Activated T-helper 2 cell treated with anti-CD3 and anti-CD28 coated beads, Interferon-gamma antibody, Interleukin-2, Interleukin-4, amounts not matched to agents 10 μg/mL and 5 μg/mL and 100 μg/mL, durations not matched to agents 14 hours and 24 hours and 36 hours (primary cell): ENCODE data around the gene PPP2R5E. TPM values are rescaled to one million over a fixed set of nuclear protein-coding genes. Genes with fewer than 3 reads are reported as not detected.

Experiments
- DNase-seq: peaks from one replicate; pipeline ENCODE4 v3.0.0; 2021; ENCODE audit warnings: low spot score
- H3K27ac Mint-ChIP-seq: one replicate; pipeline ENCODE4 v1.8.0; 2021; ENCODE audit warnings: mixed read lengths
- H3K27me3 Mint-ChIP-seq: one replicate; pipeline ENCODE4 v1.8.0; 2021; ENCODE audit warnings: low read depth, mixed read lengths
- H3K36me3 Mint-ChIP-seq: one replicate; pipeline ENCODE4 v1.8.0; 2021; ENCODE audit warnings: low read depth, mixed read lengths
- H3K4me1 Mint-ChIP-seq: one replicate; pipeline ENCODE4 v1.8.0; 2021; ENCODE audit warnings: low read depth, mixed read lengths
- H3K4me3 Mint-ChIP-seq: one replicate; pipeline ENCODE4 v1.8.0; 2021; ENCODE audit warnings: low read depth, mild to moderate bottlenecking, moderate library complexity, mixed read lengths
- H3K9me3 Mint-ChIP-seq: one replicate; pipeline ENCODE4 v1.8.0; 2021; ENCODE audit warnings: mixed read lengths
- intact Hi-C: fragments of 100-400 bp; cut with micrococcal nuclease; formaldehyde crosslinking; loops from one replicate; pipeline ENCODE4 v1.15.1; 2023
- total RNA-seq: library from RNA; stranded (reverse); gene quantifications from 2 replicates; pipeline ENCODE4 v1.2.3, GENCODE V29; 2022

PPP2R5E gene
- total RNA-seq, 1 donor from 2014 or later, result 44.1 TPM

GRCh38 chr14:63435204-63435603, 108.0 kb downstream of the PPP2R5E start:
- Mint-ChIP-seq H3K4me3 (no peak overlapping the region), H3K9me3 (no peaks in the 10 kb centered on the region), H3K4me1 (peaks cover 53% of the 10 kb centered on the region), H3K36me3 (no peaks in the 10 kb centered on the region), H3K27me3 (no peaks in the 10 kb centered on the region), H3K27ac (peak overlapping the region; percentile 51)
- intact Hi-C loops, result no loop called here
- DNase-seq, result no peak

GRCh38 chr14:63432888-63433552, 110.2 kb downstream of the PPP2R5E start:
- H3K9me3 Mint-ChIP-seq, result no peaks in the 10 kb centered on the region
- intact Hi-C loops, result no loop called here
- H3K36me3 Mint-ChIP-seq, result no peaks in the 10 kb centered on the region
- no peaks in the 10 kb centered on the region for H3K27me3 Mint-ChIP-seq
- H3K4me3 Mint-ChIP-seq, result no peak overlapping the region
- no peak for DNase-seq
- no peak overlapping the region for H3K27ac Mint-ChIP-seq
- H3K4me1 Mint-ChIP-seq, result peaks cover 41% of the 10 kb centered on the region

- Mint-ChIP-seq H3K9me3 (no peaks in the 10 kb centered on the region), H3K4me3 (no peak overlapping the region), H3K4me1 (peaks cover 35% of the 10 kb centered on the region), H3K27me3 (no peaks in the 10 kb centered on the region), H3K36me3 (no peaks in the 10 kb centered on the region), H3K27ac (no peak overlapping the region)
- no peak for DNase-seq
- intact Hi-C loops, result no loop called here
Observed at GRCh38 chr14:63432228-63432627, 110.9 kb downstream of the PPP2R5E start.

GRCh38 chr14:63431466-63431865, 111.7 kb downstream of the PPP2R5E start:
- Mint-ChIP-seq H3K4me3 (no peak overlapping the region), H3K36me3 (no peaks in the 10 kb centered on the region), H3K4me1 (peaks cover 30% of the 10 kb centered on the region), H3K27me3 (no peaks in the 10 kb centered on the region), H3K9me3 (no peaks in the 10 kb centered on the region), H3K27ac (no peak overlapping the region)
- DNase-seq, result no peak
- intact Hi-C loops, result no loop called here

GRCh38 chr14:63428486-63428885, 114.7 kb downstream of the PPP2R5E start:
- intact Hi-C loops, result no loop called here
- Mint-ChIP-seq H3K4me3 (no peak overlapping the region), H3K36me3 (no peaks in the 10 kb centered on the region), H3K4me1 (peaks cover 8% of the 10 kb centered on the region), H3K27ac (no peak overlapping the region), H3K27me3 (no peaks in the 10 kb centered on the region), H3K9me3 (no peaks in the 10 kb centered on the region)
- no peak for DNase-seq

- Mint-ChIP-seq H3K9me3 (no peaks in the 10 kb centered on the region), H3K4me3 (no peak overlapping the region), H3K27ac (no peak overlapping the region), H3K4me1 (peaks cover 3% of the 10 kb centered on the region), H3K36me3 (no peaks in the 10 kb centered on the region), H3K27me3 (no peaks in the 10 kb centered on the region)
- no peak for DNase-seq
- intact Hi-C loops, result no loop called here
Observed at GRCh38 chr14:63426838-63427352, 116.3 kb downstream of the PPP2R5E start.

- H3K4me1 Mint-ChIP-seq, result peaks cover 3% of the 10 kb centered on the region
- intact Hi-C loops, result no loop called here
- no peaks in the 10 kb centered on the region for H3K27me3 Mint-ChIP-seq
- H3K9me3 Mint-ChIP-seq, result no peaks in the 10 kb centered on the region
- H3K27ac Mint-ChIP-seq, result no peak overlapping the region
- H3K36me3 Mint-ChIP-seq, result peaks cover 9% of the 10 kb centered on the region
- H3K4me3 Mint-ChIP-seq, result no peak overlapping the region
- no peak for DNase-seq
Observed at GRCh38 chr14:63423889-63424288, 119.3 kb downstream of the PPP2R5E start.

- H3K4me3 Mint-ChIP-seq, result no peak overlapping the region
- H3K27ac Mint-ChIP-seq, result no peak overlapping the region
- no peaks in the 10 kb centered on the region for H3K9me3 Mint-ChIP-seq
- H3K4me1 Mint-ChIP-seq, result peaks cover 3% of the 10 kb centered on the region
- DNase-seq, result no peak
- intact Hi-C loops, result no loop called here
- peaks cover 11% of the 10 kb centered on the region for H3K36me3 Mint-ChIP-seq
- H3K27me3 Mint-ChIP-seq, result no peaks in the 10 kb centered on the region
Observed at GRCh38 chr14:63423381-63423780, 119.8 kb downstream of the PPP2R5E start.

- H3K9me3 Mint-ChIP-seq, result no peaks in the 10 kb centered on the region
- peaks cover 11% of the 10 kb centered on the region for H3K36me3 Mint-ChIP-seq
- H3K4me1 Mint-ChIP-seq, result no peaks in the 10 kb centered on the region
- H3K4me3 Mint-ChIP-seq, result no peak overlapping the region
- intact Hi-C loops, result no loop called here
- H3K27me3 Mint-ChIP-seq, result no peaks in the 10 kb centered on the region
- H3K27ac Mint-ChIP-seq, result no peak overlapping the region
- no peak for DNase-seq
Observed at GRCh38 chr14:63421919-63422318, 121.3 kb downstream of the PPP2R5E start.

- H3K9me3 Mint-ChIP-seq, result no peaks in the 10 kb centered on the region
- no peak overlapping the region for H3K27ac Mint-ChIP-seq
- no peaks in the 10 kb centered on the region for H3K27me3 Mint-ChIP-seq
- H3K4me3 Mint-ChIP-seq, result no peak overlapping the region
- H3K36me3 Mint-ChIP-seq, result peaks cover 11% of the 10 kb centered on the region
- H3K4me1 Mint-ChIP-seq, result no peaks in the 10 kb centered on the region
- DNase-seq, result no peak
- intact Hi-C loops, result no loop called here
Observed at GRCh38 chr14:63421226-63421625, 122.0 kb downstream of the PPP2R5E start.

GRCh38 chr14:63418020-63418419, 125.2 kb downstream of the PPP2R5E start:
- intact Hi-C loops, result no loop called here
- Mint-ChIP-seq H3K4me3 (no peak overlapping the region), H3K36me3 (peaks cover 21% of the 10 kb centered on the region), H3K27me3 (no peaks in the 10 kb centered on the region), H3K9me3 (no peaks in the 10 kb centered on the region), H3K4me1 (peaks cover 2% of the 10 kb centered on the region), H3K27ac (no peak overlapping the region)
- no peak for DNase-seq

- no peaks in the 10 kb centered on the region for H3K27me3 Mint-ChIP-seq
- no peak overlapping the region for H3K27ac Mint-ChIP-seq
- H3K4me1 Mint-ChIP-seq, result peaks cover 2% of the 10 kb centered on the region
- peaks cover 35% of the 10 kb centered on the region for H3K36me3 Mint-ChIP-seq
- intact Hi-C loops, result no loop called here
- no peak for DNase-seq
- no peaks in the 10 kb centered on the region for H3K9me3 Mint-ChIP-seq
- no peak overlapping the region for H3K4me3 Mint-ChIP-seq
Observed at GRCh38 chr14:63413009-63413408, 130.2 kb downstream of the PPP2R5E start.

- peaks cover 11% of the 10 kb centered on the region for H3K4me1 Mint-ChIP-seq
- no peak for DNase-seq
- H3K27ac Mint-ChIP-seq, result no peak overlapping the region
- peaks cover 22% of the 10 kb centered on the region for H3K36me3 Mint-ChIP-seq
- H3K9me3 Mint-ChIP-seq, result no peaks in the 10 kb centered on the region
- intact Hi-C loops, result no loop called here
- no peak overlapping the region for H3K4me3 Mint-ChIP-seq
- no peaks in the 10 kb centered on the region for H3K27me3 Mint-ChIP-seq
Observed at GRCh38 chr14:63406333-63406732, 136.8 kb downstream of the PPP2R5E start.
